ENCODE measurements around the gene DNAI2. TPM values are rescaled to one million over a fixed set of nuclear protein-coding genes. Genes with fewer than 3 reads are reported as not detected.

Gene DNAI2
- total and polyA plus RNA-seq, 8 donors, result not detected

DNA sequence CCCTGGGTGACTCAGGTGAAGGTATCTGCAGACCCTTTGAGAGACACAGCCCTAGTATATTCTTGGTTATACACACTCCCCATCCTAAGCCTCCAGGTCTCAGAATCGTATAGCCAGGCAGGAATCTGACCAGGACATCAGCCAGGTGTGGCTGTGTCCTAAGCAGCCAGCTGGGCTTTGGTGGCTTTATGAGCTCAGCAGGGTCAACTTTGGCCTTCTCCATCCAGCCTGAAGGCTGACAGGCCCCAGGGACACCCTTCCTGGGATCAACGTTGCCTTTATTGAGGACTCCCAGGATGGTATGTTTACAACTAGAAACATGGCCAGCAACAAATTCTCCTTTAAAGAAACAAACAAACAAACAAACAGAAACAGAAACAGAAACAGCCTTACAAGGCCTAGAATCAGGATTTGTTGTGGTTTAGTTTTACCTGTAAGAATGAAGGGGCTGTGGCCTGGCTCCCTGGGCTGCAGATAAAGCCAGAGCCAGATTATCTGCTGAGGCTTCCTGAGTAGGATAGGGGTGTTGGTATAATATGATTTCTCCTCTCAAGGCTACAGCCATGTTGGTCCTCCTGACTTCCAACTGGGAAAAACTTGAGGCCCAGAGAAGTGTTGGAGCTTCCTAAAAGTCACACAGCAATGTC lies 60.5 kb downstream of the DNAI2 start:
- intact Hi-C loops (cut with DNase I; ENCODE audit: low total_unique reads), result no loop called here
- peaks cover 0 to 41% (median 16%) of the 10 kb centered on the region in 3 donors for H3K27me3 ChIP-seq
- WGBS, 5 donors, result 44 to 84% (median 81%) methylated on average over 1 to 2 of the region's 2 CpGs
- no peaks in the 10 kb centered on the region for H3K4me1 ChIP-seq
- no peak for DNase-seq
- H3K27ac ChIP-seq, result no peak overlapping the region
- H3K4me3 ChIP-seq, result no peak overlapping the region
- no peaks in the 10 kb centered on the region for H3K36me3 ChIP-seq
- TF ChIP-seq, protein P1, sequence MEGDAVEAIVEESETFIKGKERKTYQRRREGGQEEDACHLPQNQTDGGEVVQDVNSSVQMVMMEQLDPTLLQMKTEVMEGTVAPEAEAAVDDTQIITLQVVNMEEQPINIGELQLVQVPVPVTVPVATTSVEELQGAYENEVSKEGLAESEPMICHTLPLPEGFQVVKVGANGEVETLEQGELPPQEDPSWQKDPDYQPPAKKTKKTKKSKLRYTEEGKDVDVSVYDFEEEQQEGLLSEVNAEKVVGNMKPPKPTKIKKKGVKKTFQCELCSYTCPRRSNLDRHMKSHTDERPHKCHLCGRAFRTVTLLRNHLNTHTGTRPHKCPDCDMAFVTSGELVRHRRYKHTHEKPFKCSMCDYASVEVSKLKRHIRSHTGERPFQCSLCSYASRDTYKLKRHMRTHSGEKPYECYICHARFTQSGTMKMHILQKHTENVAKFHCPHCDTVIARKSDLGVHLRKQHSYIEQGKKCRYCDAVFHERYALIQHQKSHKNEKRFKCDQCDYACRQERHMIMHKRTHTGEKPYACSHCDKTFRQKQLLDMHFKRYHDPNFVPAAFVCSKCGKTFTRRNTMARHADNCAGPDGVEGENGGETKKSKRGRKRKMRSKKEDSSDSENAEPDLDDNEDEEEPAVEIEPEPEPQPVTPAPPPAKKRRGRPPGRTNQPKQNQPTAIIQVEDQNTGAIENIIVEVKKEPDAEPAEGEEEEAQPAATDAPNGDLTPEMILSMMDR (IDR thresholded peaks at IDR 0.05), result no peak
- TF ChIP-seq POLR2AphosphoS5 (IDR thresholded peaks at IDR 0.05), result no peak
- TF ChIP-seq POLR2A (IDR thresholded peaks at IDR 0.05), result no peak
- TF ChIP-seq EP300 (IDR thresholded peaks at IDR 0.05), result no peak
- H3K9me3 ChIP-seq, result peaks cover 0 to 7% (median 0%) of the 10 kb centered on the region in 4 donors

DNA sequence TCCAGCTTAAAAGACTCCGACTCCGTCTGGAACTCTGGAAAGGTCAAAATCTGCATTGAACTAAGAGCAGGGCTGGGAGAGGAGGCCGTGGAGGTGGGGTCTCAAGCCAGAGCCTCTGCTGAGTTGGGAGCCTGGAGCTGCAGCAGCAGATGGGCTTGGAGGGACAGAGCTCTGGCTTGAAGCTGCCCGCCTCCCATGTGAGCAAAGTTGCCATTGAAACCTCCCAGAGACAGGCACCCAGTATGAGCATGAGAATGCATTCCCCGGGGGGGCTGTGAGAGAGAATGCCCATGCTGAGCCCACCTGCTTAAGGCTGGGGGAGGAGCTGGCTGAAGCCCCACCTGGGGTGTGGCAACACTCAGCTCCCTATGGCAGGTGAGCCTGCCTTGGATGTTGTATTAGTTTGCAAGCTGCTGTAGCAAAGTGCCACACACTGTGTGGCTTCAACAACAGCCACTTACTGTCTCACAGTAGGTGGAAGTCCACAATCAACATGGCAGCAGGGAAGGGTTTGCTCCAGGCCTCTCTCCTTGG lies 61.6 kb downstream of the DNAI2 start:
- Histone ChIP-seq H3K4me1 (no peaks in the 10 kb centered on the region), H3K4me3 (no peak overlapping the region), H3K36me3 (no peaks in the 10 kb centered on the region), H3K27ac (no peak overlapping the region), H3K9me3 (peaks cover 0 to 7% (median 0%) of the 10 kb centered on the region in 4 donors), H3K27me3 (peaks cover 0 to 50% (median 16%) of the 10 kb centered on the region in 3 donors)
- intact Hi-C loops (cut with DNase I; ENCODE audit: low total_unique reads), result no loop called here
- 71 to 78% (median 75%) methylated on average over 3 to 5 of the region's 5 CpGs for WGBS, 5 donors
- TF ChIP-seq EP300 (IDR thresholded peaks at IDR 0.05) (no peak), POLR2AphosphoS5 (IDR thresholded peaks at IDR 0.05) (no peak), POLR2A (IDR thresholded peaks at IDR 0.05) (no peak)
- TF ChIP-seq, protein P1 (IDR thresholded peaks at IDR 0.05), result no peak
- no peak for DNase-seq

DNA sequence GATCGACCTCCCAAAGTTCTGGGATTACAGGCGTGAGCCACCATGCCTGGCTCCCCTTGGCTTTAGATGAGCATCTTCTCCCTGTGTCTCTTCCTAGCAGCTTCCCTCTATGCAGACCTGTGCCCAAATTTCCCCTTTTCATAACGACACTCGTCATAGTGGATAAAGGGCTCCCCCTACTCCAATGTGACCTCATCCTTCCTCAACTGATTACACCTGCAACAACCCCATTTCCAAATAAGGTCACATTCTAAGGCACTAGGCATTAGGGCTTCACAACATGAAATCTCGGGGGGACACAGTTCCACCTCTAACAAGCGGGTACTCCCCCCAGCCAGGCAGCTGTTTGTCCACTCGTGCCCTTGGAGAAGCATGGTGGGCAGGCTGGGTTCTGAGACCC lies 62.3 kb downstream of the DNAI2 start:
- Histone ChIP-seq H3K9me3 (peaks cover 0 to 7% (median 0%) of the 10 kb centered on the region in 4 donors), H3K27me3 (peaks cover 0 to 50% (median 16%) of the 10 kb centered on the region in 3 donors), H3K36me3 (no peaks in the 10 kb centered on the region), H3K27ac (no peak overlapping the region), H3K4me3 (no peak overlapping the region), H3K4me1 (no peaks in the 10 kb centered on the region)
- intact Hi-C loops (cut with DNase I; ENCODE audit: low total_unique reads), result no loop called here
- 73 to 85% (median 82%) methylated on average over 7 of the region's 7 CpGs for WGBS, 5 donors
- no peak for TF ChIP-seq EP300 (IDR thresholded peaks at IDR 0.05)
- TF ChIP-seq POLR2AphosphoS5 (IDR thresholded peaks at IDR 0.05), result no peak
- no peak for TF ChIP-seq POLR2A (IDR thresholded peaks at IDR 0.05)
- TF ChIP-seq, protein P1 (IDR thresholded peaks at IDR 0.05), result no peak
- DNase-seq, result no peak

DNA sequence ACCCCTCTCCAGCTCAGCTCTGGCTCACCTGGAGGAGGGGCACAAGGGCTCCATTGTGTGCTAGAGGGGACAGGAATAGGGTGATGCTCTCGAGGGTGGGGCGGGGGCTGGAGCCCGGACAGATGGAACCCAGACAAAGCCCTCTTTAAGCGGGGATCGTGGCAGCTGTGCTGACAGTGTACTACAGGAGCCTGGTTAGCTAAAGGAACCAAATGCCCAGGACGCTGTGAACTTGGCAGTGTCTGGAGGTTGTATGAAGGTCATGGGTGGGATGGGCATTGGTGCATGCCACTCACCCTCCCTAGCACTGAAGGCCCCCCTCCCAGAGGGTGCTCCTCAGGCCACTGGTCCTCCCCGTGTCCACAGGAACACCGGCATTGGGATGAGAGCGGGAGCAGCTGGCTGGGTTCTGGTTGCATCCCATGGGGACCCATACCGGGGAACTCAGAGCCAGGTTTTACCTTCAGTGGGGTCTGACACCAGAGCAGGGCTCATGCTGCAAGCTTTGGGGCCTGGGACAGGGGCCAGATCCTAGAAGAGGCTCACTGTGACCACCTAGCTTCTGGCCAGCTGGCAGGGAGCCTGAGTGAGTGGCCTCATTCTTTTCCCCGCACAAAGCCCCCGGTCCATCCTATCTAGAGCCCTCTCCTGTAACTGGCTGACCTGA lies 63.9 kb downstream of the DNAI2 start:
- H3K27ac ChIP-seq, result no peak overlapping the region
- peaks cover 0 to 7% (median 0%) of the 10 kb centered on the region in 4 donors for H3K9me3 ChIP-seq
- TF ChIP-seq, protein P1 (IDR thresholded peaks at IDR 0.05), result no peak
- TF ChIP-seq POLR2AphosphoS5 (IDR thresholded peaks at IDR 0.05) (no peak), POLR2A (IDR thresholded peaks at IDR 0.05) (no peak), EP300 (IDR thresholded peaks at IDR 0.05) (no peak)
- H3K36me3 ChIP-seq, result no peaks in the 10 kb centered on the region
- no peak overlapping the region for H3K4me3 ChIP-seq
- WGBS, 5 donors, result 59 to 74% (median 64%) methylated on average over 7 to 12 of the region's 12 CpGs
- no peaks in the 10 kb centered on the region for H3K4me1 ChIP-seq
- intact Hi-C loops (cut with DNase I; ENCODE audit: low total_unique reads), result no loop called here
- peaks cover 0 to 55% (median 18%) of the 10 kb centered on the region in 3 donors for H3K27me3 ChIP-seq
- no peak for DNase-seq

All from stomach (tissue), 9 donors.